Activated CD8-positive, alpha-beta memory T cell treated with anti-CD3 and anti-CD28 coated beads, Interleukin-2, amount 50 U/mL, for 24 hours (primary cell): Measurements from ENCODE around the gene TSPAN15.

Experiments
- DNase-seq: peaks from one replicate; pipeline ENCODE4 v3.0.0-alpha.2; 2020; ENCODE audit errors: extremely low read depth

Gene TSPAN15

DNA sequence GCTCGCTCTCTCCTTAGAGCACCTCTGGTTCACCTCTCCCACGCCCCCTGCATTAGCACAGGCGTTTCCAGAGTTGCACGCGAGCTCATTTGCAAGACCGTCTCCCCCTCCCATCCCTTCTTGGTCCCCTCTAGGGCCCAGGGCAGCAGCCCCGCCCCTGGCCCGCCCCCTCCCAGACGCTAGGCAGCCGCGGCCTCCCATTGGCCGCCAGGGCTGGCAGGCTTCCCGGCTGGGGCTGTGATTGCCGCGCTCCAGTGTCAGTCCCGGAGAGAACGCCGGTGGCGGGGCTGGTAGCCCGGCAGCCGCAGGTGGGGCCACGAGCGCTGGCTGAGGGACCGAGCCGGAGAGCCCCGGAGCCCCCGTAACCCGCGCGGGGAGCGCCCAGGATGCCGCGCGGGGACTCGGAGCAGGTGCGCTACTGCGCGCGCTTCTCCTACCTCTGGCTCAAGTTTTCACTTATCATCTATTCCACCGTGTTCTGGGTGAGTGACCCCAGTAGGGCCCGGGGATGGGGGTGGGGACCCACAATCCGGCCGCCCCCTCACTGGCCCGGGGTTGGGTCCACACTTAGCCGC, at the start of gene TSPAN15:
TSPAN15 (plus strand) TSS at position 257 of the 575 bp plus-strand sequence; CDS start at position 387, 130 bp downstream.
- peak; percentile 44 for DNase-seq

DNA sequence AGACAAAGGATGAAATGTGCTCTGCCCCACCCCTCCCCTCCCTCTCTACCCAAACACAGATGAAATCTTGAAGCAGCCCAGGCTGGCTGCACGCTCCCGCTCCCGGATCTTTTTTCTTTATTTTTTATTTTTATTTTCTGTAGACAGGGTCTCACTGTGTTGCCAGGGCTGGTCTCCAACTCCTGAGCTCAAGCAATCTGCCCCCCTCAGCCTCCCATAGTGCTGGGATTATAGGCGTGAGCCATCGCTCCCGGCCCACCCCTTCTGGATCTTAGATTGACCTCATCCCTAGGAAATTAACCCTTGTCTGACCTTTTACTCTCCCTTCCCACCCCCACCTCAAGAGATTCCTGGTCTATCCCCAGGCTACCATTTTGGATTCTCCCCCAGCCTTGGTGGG, 48.9 kb upstream of the TSPAN15 start:
- no peak for DNase-seq

DNA sequence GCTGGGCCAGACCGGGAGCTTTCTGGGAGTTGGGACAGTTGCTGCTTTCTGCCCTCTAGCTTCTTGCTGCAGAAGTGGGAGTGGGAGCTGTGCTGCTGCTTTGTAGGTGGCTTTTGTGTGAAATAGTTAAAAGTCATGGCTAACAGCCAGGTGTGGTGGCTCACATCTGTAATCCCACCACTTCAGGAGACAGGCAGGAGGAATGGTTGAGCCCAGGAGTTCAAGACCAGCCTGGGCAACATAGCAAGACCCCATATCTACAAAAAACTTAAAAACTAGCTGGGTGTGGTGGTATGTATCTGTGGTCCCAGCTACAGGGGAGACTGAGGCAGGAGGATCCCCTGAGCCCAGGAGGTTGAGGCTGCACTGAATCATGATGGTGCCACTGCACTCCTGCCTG, 48.2 kb upstream of the TSPAN15 start:
- DNase-seq: no peak

DNA sequence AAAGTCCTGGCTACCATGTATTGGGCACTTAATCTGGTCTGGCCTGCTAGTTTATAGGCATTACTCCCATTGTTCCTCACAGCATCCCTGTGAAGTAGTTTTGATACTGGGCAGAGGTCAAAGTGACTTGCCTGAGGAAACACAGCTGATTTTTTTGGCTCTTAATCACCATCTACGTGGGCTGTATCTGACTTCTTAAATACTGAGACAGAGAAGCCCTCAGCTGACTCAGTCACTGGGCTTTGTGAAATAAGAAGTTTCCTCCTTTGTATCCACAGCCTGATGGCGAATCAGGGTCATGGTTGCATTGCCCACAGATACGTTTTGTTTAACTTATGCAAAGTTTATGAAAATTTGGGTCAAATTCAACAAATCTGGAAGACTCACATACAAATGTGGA, 47.7 kb upstream of the TSPAN15 start:
- DNase-seq: no peak

DNA sequence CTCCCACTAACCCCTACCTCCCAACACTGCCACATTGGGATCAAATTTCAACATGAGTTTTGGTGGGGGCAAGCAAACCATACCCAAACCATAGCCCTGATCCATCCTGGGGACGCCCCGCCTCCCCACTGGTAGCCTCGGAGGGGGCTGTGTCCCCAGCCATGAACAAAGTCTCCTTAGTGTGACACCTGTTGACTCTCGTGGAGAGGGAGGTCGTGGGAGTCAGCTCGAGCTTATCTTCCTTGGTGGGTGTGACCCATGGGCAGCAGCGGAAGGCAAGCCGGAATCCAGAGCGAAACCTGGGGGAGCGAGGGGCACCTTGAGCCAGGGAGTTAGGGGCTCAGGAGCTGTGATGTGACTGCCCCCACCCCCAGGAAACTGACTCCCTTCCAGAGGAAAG, 46.5 kb upstream of the TSPAN15 start:
- no peak for DNase-seq

DNA sequence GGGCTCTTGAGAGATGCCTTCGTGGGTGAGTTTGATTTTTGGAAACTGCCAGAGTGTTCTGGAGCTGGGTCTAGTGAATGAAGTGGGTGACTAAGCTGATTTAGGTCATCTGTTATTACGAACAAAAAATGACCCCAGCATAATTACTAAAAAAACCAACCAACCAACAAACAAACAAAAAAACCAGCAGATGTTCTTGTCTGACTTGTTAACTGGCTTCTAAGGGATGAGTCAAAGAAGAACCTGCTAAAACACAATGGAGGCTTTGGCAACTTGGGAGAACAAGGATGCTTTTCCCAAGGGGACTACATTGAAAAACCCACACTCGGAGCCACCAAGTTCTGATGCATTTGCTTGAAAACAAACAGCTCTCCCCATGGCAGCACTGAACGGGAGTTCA, 46.0 kb upstream of the TSPAN15 start:
- no peak for DNase-seq

DNA sequence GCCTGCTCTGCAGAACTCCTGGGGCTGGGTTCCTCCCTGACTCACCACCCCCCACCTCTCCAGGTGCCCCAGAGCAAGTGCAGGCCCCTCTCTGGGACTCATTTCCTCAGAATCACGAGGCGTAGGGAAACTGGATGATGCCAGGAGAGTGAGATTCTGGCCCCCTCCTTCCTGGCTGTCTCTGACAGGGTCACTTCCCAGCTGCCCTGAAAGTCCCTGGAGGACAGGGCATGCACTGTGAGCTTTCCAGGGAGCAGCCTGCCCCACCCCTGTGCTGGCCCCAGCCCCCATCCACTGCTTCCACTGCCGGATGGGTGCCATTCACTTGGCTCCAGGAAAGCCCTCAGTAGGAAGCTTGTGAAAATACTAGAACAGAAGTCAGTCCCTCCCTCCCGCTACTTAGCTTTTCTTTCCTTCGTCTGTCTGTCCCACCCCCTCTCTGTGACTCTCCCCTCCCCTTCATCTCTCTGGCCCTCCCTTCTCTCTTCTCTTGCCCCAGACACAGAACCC, 44.9 kb upstream of the TSPAN15 start:
- no peak for DNase-seq

DNA sequence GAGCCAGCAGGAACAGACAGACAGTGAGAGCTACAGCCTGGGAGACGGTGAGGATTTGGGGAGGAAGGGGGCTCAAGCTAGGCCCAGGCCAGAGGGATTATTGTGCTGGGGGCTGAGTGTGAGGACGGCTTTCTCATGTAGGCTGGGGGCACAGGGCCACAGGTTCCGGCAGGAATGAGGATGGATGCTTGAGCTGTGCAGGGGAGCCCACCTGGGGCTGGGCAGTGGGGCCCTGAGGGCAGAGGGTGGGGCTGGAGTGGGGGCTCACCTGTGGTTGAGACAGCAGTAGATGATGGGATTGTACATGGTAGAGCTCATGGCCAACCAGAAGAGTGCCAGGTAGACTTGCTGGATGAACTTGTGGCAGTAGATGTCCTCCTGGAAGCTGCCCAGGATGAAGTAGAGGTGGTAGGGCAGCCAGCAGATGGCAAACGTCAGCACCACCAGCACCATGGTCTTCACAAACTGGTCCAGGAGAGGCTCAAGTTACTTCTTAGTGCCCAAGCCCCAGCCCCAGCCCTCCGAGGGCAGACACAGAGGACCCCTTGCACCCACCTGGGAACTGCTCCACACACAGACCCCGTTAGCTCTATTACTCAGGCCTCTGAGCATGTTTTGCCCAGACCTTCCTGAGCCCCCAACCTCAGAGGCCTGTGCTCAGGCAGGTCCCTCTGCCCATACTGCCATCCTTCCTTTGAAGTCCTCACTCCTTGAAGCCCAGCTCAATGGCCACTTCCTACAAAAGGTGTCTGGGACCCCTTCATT, 44.3 kb upstream of the TSPAN15 start:
- no peak for DNase-seq

DNA sequence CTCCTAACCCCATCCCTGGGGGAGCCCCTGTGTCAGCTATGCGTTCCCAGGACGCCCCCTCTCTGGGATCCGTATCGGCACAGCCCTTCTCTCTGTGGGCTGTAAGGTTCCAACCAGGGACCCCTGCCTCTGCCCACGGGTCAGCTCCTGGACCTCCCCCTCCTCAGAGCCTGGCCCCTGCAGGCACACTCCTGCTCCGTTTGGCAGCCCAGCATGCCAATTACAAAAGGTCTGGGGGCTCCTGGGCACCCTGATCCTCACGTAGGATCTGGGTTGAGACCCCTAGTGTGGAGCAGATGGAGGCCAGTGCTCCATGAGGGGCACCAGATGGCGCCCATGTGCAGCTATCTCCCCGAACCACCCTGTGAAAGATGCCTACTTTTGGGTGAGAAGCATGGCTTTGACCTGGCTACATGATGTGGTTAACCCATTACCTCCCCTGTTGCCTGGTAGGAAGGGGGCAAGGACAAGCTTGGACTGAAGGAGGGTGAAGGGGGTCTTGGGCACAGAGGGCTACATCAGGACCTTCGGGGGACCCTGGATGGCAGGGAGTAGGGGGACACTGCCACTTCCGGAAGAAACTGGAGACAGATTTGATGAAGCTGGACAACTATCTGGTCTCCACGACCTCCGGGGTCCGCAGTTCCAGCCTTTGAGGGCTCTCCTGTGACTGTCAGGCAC, 43.5 kb upstream of the TSPAN15 start:
- DNase-seq: no peak

DNA sequence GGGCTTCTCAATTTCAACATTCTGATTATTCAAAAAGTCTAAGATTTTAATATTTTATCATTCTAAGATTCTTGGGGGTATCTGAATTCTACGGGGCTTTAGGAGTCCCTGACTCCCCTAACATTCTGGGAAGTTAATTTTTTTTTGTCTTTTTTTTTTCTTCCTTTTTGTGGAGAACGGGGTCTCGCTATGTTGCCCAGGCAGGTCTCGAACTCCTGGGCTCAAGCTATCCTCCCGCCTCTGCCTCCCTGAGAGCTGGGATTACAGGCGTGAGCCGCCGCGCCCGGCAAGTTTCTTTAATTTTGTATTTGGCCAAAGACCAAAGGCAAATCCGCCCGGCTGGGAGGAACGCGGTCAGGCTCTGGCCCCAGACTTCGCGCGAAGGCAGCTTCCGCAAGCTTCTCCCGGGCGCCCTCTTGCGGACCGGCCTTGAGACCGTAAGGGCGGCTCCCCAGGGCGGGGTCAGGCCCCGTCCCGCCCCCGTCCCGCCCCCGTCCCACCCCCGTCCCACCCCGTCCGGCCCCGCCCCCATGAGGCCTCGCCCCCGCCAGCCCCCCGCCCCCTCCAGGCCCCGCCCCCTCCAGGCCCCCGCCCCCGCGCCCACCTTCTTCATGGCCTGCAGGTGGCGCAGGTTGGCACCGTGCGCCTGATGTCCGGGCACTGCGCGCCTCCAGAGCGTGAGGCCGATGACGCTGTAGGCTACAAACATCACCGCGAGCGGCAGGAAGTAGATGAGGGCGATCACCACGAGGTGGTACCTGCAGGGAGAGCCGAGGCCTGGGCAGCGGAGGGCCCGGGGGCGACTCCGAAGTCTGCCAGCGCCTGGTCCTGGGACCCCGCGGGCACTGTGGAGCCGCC, 42.7 kb upstream of the TSPAN15 start:
- DNase-seq: peak; percentile 68

DNA sequence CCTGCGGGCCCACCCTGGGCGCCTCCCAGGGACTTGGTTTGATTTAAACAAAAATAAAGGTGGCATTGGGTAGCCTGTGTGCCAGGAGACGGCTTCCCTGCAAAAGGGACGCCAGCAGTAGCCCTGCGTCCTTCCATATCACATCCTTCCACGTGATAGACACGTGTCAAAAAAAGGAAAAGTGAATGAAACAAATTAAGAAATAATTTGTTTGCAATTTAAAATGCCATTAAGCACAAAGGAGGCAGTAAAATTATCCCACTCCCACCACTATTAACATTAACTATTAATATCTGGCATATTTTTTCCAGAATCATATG, 42.1 kb upstream of the TSPAN15 start:
- no peak for DNase-seq

DNA sequence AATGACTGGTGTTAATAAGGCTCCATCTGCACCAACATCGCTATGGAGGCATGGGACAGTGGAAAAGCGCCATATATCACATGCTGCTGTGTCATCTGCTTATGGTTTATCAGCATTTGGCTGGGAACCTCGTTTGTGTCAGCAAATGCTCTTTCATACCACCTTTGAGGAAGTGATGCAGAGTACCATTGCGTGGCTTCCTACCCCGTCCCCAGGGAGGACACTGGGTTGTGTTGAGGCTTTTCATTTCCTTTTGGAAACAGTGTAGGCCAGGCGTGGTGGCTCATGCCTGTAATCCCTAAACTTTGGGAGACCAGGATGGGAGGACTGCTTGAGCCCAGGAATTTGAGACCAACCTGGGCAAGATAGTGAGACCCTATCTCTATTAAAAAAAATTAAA, 41.3 kb upstream of the TSPAN15 start:
- no peak for DNase-seq

DNA sequence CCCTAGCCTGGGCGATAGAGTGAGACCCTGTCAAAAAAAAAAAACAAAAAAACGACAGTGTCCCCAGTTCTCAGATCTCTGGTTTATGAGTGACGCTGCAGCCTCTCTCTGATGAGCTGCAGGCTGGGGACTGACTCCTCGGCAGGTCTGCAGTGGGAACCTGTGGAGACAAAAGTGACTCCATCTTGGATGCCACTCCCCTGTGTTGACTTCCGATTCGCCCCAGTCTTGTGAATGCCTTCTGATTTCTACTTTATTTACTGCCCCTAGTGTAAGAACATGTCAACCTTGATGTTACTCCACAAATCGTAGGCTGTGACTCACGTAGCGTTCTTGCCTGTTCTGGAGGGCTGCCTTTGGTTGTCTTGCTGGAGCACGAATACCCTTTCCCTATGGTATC, 40.8 kb upstream of the TSPAN15 start:
- no peak for DNase-seq

DNA sequence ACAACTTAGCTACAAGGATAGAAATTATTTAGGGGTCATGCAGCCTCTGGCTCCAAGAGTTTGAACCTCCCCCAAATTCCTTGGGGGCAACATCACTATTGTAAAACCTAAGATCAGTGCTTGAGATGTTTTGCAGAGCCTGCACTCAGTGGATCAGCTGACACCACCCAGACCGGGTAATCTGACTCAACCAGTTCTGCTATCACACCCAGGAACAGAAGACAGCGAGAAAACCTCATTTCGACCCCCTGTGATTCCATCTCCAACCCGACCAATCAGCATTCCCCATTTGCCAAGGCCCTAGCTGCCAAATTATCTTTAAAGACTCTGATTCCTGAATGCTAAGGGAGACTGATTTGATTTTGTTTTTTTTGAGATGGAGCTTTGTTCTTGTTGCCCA, 39.8 kb upstream of the TSPAN15 start:
- no peak for DNase-seq

DNA sequence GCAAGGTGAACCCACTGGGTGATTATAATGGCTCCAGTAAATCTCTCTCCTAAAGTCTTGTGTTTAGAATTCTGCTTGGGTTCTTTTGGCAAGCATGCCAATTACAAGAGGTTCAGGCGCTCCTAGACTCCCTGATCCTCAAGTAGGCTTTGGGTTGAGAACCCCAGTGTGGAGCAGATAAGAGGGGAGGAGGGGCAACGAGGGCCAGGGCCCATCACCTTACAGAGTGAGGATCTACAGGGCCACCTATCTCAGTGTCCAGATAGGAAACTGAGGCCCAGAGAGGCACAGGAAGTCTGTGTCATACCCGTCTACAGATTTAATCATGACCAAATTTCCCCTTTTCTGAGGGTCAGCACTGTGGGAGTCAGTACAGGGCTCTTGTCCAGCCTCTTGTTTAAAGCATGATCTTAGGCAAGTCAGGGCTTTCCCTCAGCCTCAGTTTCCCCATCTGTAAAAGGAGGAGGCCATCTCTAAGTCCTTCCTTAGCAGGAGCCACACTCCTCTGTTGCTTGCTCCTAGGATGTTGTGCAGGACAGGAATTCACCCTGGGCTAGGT, 39.0 kb upstream of the TSPAN15 start:
- no peak for DNase-seq

DNA sequence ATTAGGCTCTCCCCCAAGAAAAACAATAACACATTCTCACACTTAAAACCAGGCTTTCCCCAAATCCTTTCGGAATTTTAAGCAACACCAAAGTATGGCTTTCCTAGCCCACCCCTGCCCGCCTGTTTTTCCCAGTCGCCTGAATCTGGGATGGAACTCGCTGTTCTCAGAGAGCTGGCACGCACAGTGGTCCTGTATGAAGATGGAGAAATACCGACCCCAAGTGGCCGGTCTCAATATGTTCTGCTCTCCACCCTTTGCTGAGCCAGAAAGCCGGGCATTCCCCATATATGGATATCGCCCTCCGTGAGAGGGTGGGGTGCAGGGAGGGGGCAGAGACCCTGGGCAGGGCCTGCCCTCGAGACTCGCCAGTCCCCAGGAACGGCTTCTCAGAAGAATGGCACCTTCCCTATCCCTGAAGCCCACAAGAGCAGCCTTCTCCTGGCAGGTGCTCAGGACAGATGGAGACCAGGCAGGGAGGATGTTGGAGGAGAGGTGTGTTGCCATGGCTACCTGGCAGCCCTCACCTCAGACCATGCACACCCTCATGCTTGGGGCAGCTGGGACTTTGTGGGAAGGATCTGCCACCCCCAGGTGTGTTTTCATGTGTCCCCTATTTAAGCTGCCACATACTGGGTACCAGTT, 37.9 kb upstream of the TSPAN15 start:
- DNase-seq: no peak

DNA sequence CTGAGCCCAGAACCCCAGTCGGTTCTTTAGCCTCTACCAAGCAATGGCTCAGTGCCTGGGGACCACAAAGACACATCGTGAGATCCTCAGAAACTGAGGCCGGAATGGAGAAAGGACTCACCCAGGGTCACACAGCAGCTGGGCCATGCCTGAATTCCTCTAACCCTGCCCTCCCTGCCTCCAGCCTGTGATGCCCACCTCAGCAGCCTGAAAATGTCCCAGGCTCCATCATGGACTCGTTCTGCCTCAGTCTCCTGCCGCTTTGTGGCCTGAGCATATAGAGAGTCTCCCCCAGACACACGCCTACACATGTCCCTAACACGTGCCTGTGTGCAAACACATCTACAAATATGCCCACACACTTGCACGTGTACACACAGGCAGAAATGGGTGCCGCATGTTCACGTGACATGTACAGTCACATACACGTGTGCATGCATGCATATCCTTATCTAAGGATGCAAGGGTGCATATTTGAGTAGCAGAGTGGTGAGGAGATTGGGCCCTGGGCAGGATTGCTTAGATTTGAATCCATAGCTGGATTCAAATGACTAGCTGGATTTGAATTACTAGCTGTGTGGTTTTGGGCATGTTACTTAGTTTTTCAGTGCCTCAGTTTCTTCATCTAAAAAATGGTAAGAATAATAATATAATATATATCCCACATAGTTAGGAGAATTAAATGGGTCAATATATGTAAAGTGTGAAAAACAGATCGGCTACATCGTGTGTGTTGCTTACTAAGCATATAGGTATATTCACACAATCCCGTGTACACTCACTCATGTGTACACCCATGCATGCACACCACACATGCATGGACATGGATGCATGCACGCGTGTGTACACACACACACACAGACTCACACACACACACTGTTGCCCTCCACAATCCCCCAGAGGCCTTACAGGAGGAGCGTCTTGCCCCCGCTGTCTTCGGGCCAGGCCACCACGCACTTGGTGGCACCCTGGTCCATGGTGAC, 36.9 kb upstream of the TSPAN15 start:
- no peak for DNase-seq

DNA sequence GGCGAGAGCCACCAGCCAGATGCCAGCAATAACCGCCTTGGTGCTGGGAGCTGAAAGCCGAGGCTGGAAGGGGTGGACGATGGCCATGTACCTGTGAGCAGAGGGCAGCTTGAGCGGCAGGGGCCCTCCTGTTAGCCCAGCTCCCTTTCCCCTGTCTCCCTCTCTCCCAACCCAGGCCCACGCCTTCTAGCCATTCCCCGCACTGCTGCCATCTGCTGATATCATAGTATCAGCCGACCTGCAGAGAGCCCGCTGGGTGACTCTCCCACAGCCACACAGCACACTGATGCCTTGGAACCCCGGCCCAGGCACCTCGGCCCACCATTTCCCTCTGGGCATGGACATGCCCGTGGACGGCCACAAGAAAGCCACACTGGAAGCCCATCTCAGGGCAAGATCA, 36.2 kb upstream of the TSPAN15 start:
- no peak for DNase-seq

DNA sequence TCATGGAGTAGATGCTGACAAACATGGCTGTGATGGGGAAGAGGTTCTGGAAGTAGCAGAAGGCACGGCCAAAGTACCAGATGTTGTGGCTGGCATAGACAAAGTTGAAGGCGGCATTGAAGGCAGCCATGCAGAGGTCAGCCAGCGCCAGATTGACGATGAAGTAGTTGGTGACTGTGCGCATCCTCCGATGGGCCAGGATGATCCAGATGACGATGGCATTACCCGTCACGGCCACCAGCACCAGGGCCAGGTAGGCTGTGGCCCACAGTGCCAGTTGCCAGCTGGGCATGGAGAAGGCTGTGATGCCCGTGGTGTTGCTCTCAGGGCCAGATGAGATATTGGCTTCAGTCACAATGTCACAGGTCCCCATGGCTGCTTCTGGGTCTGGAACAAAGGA, 35.3 kb upstream of the TSPAN15 start:
- no peak for DNase-seq

DNA sequence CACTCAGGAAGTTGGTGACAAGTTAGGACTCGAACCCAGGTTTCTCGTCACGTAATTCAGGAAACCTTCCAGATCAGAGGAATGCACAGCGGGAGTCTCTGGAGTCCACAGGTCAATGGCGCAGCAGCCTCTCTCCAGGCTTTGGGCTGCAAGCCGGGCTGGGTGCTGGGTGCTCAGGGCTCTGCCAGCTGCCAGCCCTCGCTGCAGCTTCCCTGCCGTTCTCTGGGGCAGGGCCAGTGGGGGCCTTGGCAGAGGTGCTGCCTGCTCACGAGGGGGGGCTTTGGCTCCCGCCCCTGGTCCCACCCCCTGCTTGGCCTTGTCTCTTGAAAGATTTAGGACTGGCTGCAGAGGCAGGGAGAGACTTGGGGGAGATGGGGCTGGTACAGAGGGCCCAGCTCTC, 34.6 kb upstream of the TSPAN15 start, which contains the start of gene TACR2:
TACR2 (minus strand) TSS at position 224 of the 400 bp plus-strand sequence. CDS start 595 bp downstream, outside the sequence.
- no peak for DNase-seq
